ENCODE results near the gene FER.
"Not testable (repeated sequence)": the region's sequence is repeated elsewhere in the genome, so short reads cannot be mapped to it uniquely, and the experiment has no call there.

The FER gene

DNA sequence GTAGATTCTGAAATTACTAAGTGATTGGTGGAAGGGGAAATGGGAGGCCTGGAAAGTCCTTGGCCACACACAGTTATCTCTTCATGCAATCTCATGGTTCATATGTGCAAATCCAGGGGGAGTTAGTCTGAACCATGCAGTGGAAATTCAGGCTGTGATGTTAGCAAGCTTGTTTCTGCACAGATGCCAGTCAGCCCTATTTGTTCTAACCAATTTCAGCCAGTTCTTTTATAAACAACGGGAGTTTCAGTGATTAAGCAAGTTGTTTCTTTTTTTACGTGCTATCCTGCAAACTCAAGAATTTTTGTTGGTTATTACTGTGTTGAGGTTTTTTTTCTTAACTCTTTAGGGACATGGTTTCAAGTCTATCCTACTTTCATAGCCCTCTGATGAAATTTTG lies 298.0 kb downstream of the FER start:
- H3K36me3 ChIP-seq (ENCODE audit: insufficient read depth, low read length) = peaks cover 3% of the 10 kb centered on the region; the same call in 1 of the 2 replicates
- H3K4me1 ChIP-seq (ENCODE audit: insufficient read depth, low read length) = no peaks in the 10 kb centered on the region
- H3K79me2 ChIP-seq (ENCODE audit: insufficient read depth, low read length) = no peaks in the 10 kb centered on the region
- ATAC-seq (ENCODE audit: insufficient read depth, low read depth) (no peak), DNase-seq (no peak)
- H3K27ac ChIP-seq (ENCODE audit: low read length) = no peak overlapping the region
- no peak overlapping the region for H3K4me3 ChIP-seq (ENCODE audit: low read depth in 1 of 2, low read length in 2 of 2)
- no peaks in the 10 kb centered on the region for H3K27me3 ChIP-seq (ENCODE audit: insufficient read depth, low read length, poor library complexity)
- no peak overlapping the region for H3K4me2 ChIP-seq (ENCODE audit: insufficient read depth, low read length)
- H4K20me1 ChIP-seq (ENCODE audit: insufficient read depth, low read length) = no peaks in the 10 kb centered on the region
- H3K9ac ChIP-seq (ENCODE audit: low read depth, low read length) = no peak overlapping the region
- TF ChIP-seq EZH2 (IDR thresholded peaks at IDR 0.05; ENCODE audit: borderline replicate concordance, low read depth, low read length, severe bottlenecking) = no peak
- TF ChIP-seq, protein P1, sequence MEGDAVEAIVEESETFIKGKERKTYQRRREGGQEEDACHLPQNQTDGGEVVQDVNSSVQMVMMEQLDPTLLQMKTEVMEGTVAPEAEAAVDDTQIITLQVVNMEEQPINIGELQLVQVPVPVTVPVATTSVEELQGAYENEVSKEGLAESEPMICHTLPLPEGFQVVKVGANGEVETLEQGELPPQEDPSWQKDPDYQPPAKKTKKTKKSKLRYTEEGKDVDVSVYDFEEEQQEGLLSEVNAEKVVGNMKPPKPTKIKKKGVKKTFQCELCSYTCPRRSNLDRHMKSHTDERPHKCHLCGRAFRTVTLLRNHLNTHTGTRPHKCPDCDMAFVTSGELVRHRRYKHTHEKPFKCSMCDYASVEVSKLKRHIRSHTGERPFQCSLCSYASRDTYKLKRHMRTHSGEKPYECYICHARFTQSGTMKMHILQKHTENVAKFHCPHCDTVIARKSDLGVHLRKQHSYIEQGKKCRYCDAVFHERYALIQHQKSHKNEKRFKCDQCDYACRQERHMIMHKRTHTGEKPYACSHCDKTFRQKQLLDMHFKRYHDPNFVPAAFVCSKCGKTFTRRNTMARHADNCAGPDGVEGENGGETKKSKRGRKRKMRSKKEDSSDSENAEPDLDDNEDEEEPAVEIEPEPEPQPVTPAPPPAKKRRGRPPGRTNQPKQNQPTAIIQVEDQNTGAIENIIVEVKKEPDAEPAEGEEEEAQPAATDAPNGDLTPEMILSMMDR (IDR thresholded peaks at IDR 0.05; ENCODE audit: borderline replicate concordance, extremely low read depth, low read length, poor library complexity, severe bottlenecking) = no peak
- no peak overlapping the region for H2AFZ ChIP-seq (ENCODE audit: low read depth, low read length)
- no peaks in the 10 kb centered on the region for H3K9me3 ChIP-seq (ENCODE audit: insufficient read depth, low read length, severe bottlenecking)

DNA sequence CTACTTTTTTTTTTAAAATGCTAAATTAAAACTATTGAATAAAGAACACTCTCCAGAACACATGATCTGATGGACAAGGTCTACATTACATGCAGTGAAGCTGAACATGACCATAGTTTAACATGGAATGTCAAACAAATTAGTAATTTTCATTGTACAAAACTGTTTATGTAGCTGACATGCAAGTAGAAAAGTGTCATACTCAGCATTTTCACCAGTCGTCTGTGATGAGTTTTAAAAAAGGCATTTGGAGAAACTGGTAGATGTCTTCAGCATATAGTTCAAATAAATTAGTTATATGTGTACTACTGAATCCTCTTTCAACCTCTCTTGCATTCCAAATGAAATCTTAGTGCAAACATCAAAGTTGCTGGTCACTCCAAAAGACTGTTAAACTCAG lies 301.9 kb downstream of the FER start:
- Histone ChIP-seq H3K9me3 (ENCODE audit: insufficient read depth, low read length, severe bottlenecking) (no peaks in the 10 kb centered on the region), H3K4me2 (ENCODE audit: insufficient read depth, low read length) (no peak overlapping the region), H3K9ac (ENCODE audit: low read depth, low read length) (no peak overlapping the region), H4K20me1 (ENCODE audit: insufficient read depth, low read length) (no peaks in the 10 kb centered on the region), H3K79me2 (ENCODE audit: insufficient read depth, low read length) (no peaks in the 10 kb centered on the region), H3K4me3 (ENCODE audit: low read depth in 1 of 2, low read length in 2 of 2) (no peak overlapping the region), H3K27ac (ENCODE audit: low read length) (no peak overlapping the region), H3K27me3 (ENCODE audit: insufficient read depth, low read length, poor library complexity) (no peaks in the 10 kb centered on the region), H3K36me3 (ENCODE audit: insufficient read depth, low read length) (peaks cover 3% of the 10 kb centered on the region; the same call in 1 of the 2 replicates), H2AFZ (ENCODE audit: low read depth, low read length) (no peak overlapping the region), H3K4me1 (ENCODE audit: insufficient read depth, low read length) (no peaks in the 10 kb centered on the region)
- no peak for ATAC-seq (ENCODE audit: insufficient read depth, low read depth)
- no peak for TF ChIP-seq EZH2 (IDR thresholded peaks at IDR 0.05; ENCODE audit: borderline replicate concordance, low read depth, low read length, severe bottlenecking)
- TF ChIP-seq, protein P1 (IDR thresholded peaks at IDR 0.05; ENCODE audit: borderline replicate concordance, extremely low read depth, low read length, poor library complexity, severe bottlenecking) = no peak
- no peak for DNase-seq

- H2AFZ ChIP-seq (ENCODE audit: low read depth, low read length); H3K27me3 ChIP-seq (ENCODE audit: insufficient read depth, low read length, poor library complexity); H3K9ac ChIP-seq (ENCODE audit: low read depth, low read length); DNase-seq; H3K4me1 ChIP-seq (ENCODE audit: insufficient read depth, low read length); H3K79me2 ChIP-seq (ENCODE audit: insufficient read depth, low read length); H4K20me1 ChIP-seq (ENCODE audit: insufficient read depth, low read length); H3K9me3 ChIP-seq (ENCODE audit: insufficient read depth, low read length, severe bottlenecking); H3K4me3 ChIP-seq (ENCODE audit: low read depth in 1 of 2, low read length in 2 of 2); H3K27ac ChIP-seq (ENCODE audit: low read length); ATAC-seq (ENCODE audit: insufficient read depth, low read depth); H3K4me2 ChIP-seq (ENCODE audit: insufficient read depth, low read length); H3K36me3 ChIP-seq (ENCODE audit: insufficient read depth, low read length): not testable (repeated sequence)
Measured at GRCh38 chr5:109050321-109050720, 302.6 kb downstream of the FER start.

- ATAC-seq (ENCODE audit: insufficient read depth, low read depth); H3K27me3 ChIP-seq (ENCODE audit: insufficient read depth, low read length, poor library complexity); H3K9me3 ChIP-seq (ENCODE audit: insufficient read depth, low read length, severe bottlenecking); H4K20me1 ChIP-seq (ENCODE audit: insufficient read depth, low read length); H3K4me3 ChIP-seq (ENCODE audit: low read depth in 1 of 2, low read length in 2 of 2); H3K4me1 ChIP-seq (ENCODE audit: insufficient read depth, low read length); DNase-seq; H2AFZ ChIP-seq (ENCODE audit: low read depth, low read length); H3K4me2 ChIP-seq (ENCODE audit: insufficient read depth, low read length); H3K9ac ChIP-seq (ENCODE audit: low read depth, low read length); H3K36me3 ChIP-seq (ENCODE audit: insufficient read depth, low read length); H3K27ac ChIP-seq (ENCODE audit: low read length); H3K79me2 ChIP-seq (ENCODE audit: insufficient read depth, low read length): not testable (repeated sequence)
Measured at GRCh38 chr5:109052216-109052615, 304.5 kb downstream of the FER start.

Measured in DND-41 (cell line).